CMK (cell line): Measurements from ENCODE around the gene KRTAP4-3.
"Not testable (repeated sequence)": the region's sequence is repeated elsewhere in the genome, so short reads cannot be mapped to it uniquely, and the experiment has no call there.

ENCODE experiments used
- DNase-seq: peaks from one replicate; pipeline ENCODE4 v3.0.0-alpha.2; 2010; ENCODE audit warnings: low read depth

The KRTAP4-3 gene

GRCh38 chr17:41117846-41118386 is 50.1 kb downstream of the KRTAP4-3 start, which contains the start of gene KRTAP4-11:
Gene KRTAP4-11, minus strand, starts transcription at chr17:41118373. Its CDS starts 58 bp downstream, at chr17:41118315.
- not testable (repeated sequence) for DNase-seq
